OCI-LY1 (cell line): Measurements from ENCODE around the gene SYCE1.
"Not testable (repeated sequence)": the region's sequence is repeated elsewhere in the genome, so short reads cannot be mapped to it uniquely, and the experiment has no call there.

Source experiments
- CTCF ChIP-seq: fragments of 200-600 bp; sonication (generic), shearing (Covaris generic); IDR thresholded peaks from 2 replicates; pipeline ENCODE4 v1.5.1; 2017; ENCODE audit warnings: mild to moderate bottlenecking, antibody characterized with exemption, low read length, moderate library complexity, mixed read lengths
- EZH2 ChIP-seq: fragments of 200-600 bp; sonication (generic), shearing (Covaris generic); IDR thresholded peaks from 2 replicates; pipeline ENCODE4 v1.8.0; 2017; ENCODE audit warnings: borderline replicate concordance, mixed run types, mild to moderate bottlenecking, antibody characterized with exemption, low read length, moderate library complexity, mixed read lengths

- not testable (repeated sequence) for TF ChIP-seq EZH2, CTCF
Measured at GRCh38 chr10:133541441-133541975, 23.9 kb downstream of the SYCE1 start.
